Lung (tissue), 16 donors: ENCODE measurements around the gene INMT. TPM values are rescaled to one million over a fixed set of nuclear protein-coding genes. Genes with fewer than 3 reads are reported as not detected.

ENCODE experiments used
- ATAC-seq: fragments of 200-7000 bp; cut with Tn5 transposase; one replicate; pipeline ENCODE4 v1.9.1; 2020; ENCODE audit warnings: moderate number of reproducible peaks; ENCODE audit not compliant: insufficient read depth, low FRiP score
- DNase-seq, 3 donors: peaks; one replicate each; pipeline ENCODE4 v3.0.0-alpha.2; 2013 to 2017
- H3K27ac ChIP-seq, 2 donors: one replicate each; pipeline ENCODE4 v1.5.1; 2013; ENCODE audit warnings: mild to moderate bottlenecking in 2 of 2, moderate library complexity in 2 of 2, control low read depth in 1 of 2, inconsistent platforms in 1 of 2, low read depth in 1 of 2, low read length in 1 of 2
- H3K27me3 ChIP-seq, 3 donors: one replicate each; pipeline ENCODE4 v1.5.1; 2013; ENCODE audit warnings: low read length in 2 of 3; ENCODE audit not compliant: control insufficient read depth in 3 of 3, insufficient read depth in 3 of 3
- H3K36me3 ChIP-seq, 4 donors: one replicate each; pipeline ENCODE4 v1.5.1; 2013; ENCODE audit warnings: low read length in 4 of 4, mild to moderate bottlenecking in 1 of 4, moderate library complexity in 1 of 4; ENCODE audit not compliant: control insufficient read depth in 4 of 4, insufficient read depth in 4 of 4
- H3K4me1 ChIP-seq, 5 donors: one replicate each; pipeline ENCODE4 v1.5.1; 2013; ENCODE audit warnings: low read length in 5 of 5, mild to moderate bottlenecking in 2 of 5, moderate library complexity in 1 of 5; ENCODE audit not compliant: control insufficient read depth in 5 of 5, insufficient read depth in 5 of 5
- H3K4me3 ChIP-seq: one replicate; pipeline ENCODE4 v1.5.1; 2013; ENCODE audit warnings: mild to moderate bottlenecking, control low read depth, moderate library complexity
- H3K9ac ChIP-seq, 2 donors: one replicate each; pipeline ENCODE4 v1.5.1; 2013; ENCODE audit warnings: low read length in 2 of 2, control low read depth in 1 of 2; ENCODE audit not compliant: insufficient read depth in 1 of 2
- H3K9me3 ChIP-seq, 4 donors: one replicate each; pipeline ENCODE4 v1.5.1; 2013; ENCODE audit warnings: low read length in 3 of 4, mild to moderate bottlenecking in 1 of 4, moderate library complexity in 1 of 4; ENCODE audit not compliant: control insufficient read depth in 4 of 4, insufficient read depth in 3 of 4
- WGBS, 2 donors: extraction: QIAGEN DNeasy Blood & Tissue Kit; methylation state at CpG; one replicate each; pipeline ENCODE4 v1.1.7; 2013; 5-methylcytosine and 5-hydroxymethylcytosine counted together
- long read RNA-seq, 5 donors: transcript quantifications; one replicate each; lab custom pipeline, GENCODE V29; 2026
- polyA plus RNA-seq, 2 donors: library from polyadenylated mRNA; stranded (reverse); fragments of 200-250 nt; gene quantifications; one replicate each; pipeline ENCODE4 v1.2.1, GENCODE V29; 2013
- total RNA-seq, 2 donors: library from RNA; depleted of rRNA in 1 of 2; stranded (reverse); fragments of >200 nt in 1 of 2; gene quantifications; one replicate each; pipeline ENCODE4 v1.2.1, GENCODE V29; 2014 to 2021
- TF ChIP-seq, protein P1 (sequence below): IDR thresholded peaks from 2 replicates; pipeline ENCODE4 v1.5.1; 2012; ENCODE audit warnings: mild to moderate bottlenecking; ENCODE audit errors: control extremely low read depth, extremely low read depth
- donor health status: control.
- donor health status: control.
- donor health status: Bipolar disorder and iron deficiency.
- donor health status: healthy.
- donor health status: DM: yes; HTN: yes; CAD: no.

The INMT gene
- total RNA-seq (100 to 1,000 TPM; 157 to 200 TPM), polyA plus RNA-seq (10 to 100 TPM; 88.7 to 97.2 TPM)
- long read RNA-seq, donor 1, transcript INMT-201 (3 exons, 2,559 nt): major isoform, 7 of 7 reads
- long read RNA-seq, donor 1, partial matches to known transcripts: 0 of 7 reads
- long read RNA-seq, donor 1, other reads (novel, unspliced or antisense): 0 of 7 reads
- long read RNA-seq, donor 2, transcript INMT-201 (3 exons, 2,559 nt): major isoform, 5 of 5 reads
- long read RNA-seq, donor 2, partial matches to known transcripts: 0 of 5 reads
- long read RNA-seq, donor 2, other reads (novel, unspliced or antisense): 0 of 5 reads
- long read RNA-seq, donor 3, partial matches to known transcripts: 0 of 2 reads
- long read RNA-seq, donor 3, other reads (novel, unspliced or antisense): 0 of 2 reads
- long read RNA-seq, donor 4, partial matches to known transcripts: 7 of 7 reads
- long read RNA-seq, donor 4, other reads (novel, unspliced or antisense): 0 of 7 reads
- long read RNA-seq, donor 5, partial matches to known transcripts: 0 of 2 reads
- long read RNA-seq, donor 5, other reads (novel, unspliced or antisense): 0 of 2 reads

DNA sequence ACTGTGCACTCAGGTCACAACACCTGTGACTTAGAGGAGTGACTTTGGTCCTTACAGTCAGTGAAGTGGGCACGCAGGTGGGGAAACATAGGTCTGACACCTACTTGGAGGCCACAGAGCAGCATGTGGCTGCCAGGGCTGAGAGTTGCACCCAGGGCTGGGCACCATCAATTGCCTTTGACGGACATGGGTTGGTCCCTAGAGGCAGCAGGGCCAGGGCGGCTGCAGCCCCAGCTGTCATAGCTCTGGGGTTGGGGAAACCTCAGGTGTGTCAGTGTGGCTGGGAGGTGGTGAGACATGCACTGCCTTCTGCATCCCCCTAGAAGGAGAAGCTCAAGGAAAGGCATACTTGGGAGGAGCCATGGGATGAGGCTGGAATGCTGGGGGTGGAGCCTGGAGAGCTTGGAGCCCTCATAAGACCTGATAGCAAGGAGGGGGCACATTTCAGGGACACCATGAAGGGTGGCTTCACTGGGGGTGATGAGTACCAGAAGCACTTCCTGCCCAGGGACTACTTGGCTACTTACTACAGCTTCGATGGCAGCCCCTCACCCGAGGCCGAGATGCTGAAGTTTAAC lies at the start of gene INMT:
Gene INMT, plus strand, starts transcription at position 440 of the 578 bp plus-strand sequence. Its CDS starts 16 bp downstream, at position 456.
- ATAC-seq: no peak
- Histone ChIP-seq H3K36me3 (peaks cover 0 to 7% (median 1%) of the 10 kb centered on the region in 4 donors), H3K4me3 (peak within 1 kb of the TSS; percentile 42), H3K9ac (no peak within 1 kb of the TSS), H3K27me3 (no peaks in the 10 kb centered on the region), H3K9me3 (no peaks in the 10 kb centered on the region), H3K4me1 (peaks cover 0 to 60% (median 23%) of the 10 kb centered on the region in 5 donors), H3K27ac (peak within 1 kb of the TSS; percentile 60 to 88)
- WGBS, 2 donors: 64 to 89% methylated on average over 6 of the region's 6 CpGs
- TF ChIP-seq, protein P1, sequence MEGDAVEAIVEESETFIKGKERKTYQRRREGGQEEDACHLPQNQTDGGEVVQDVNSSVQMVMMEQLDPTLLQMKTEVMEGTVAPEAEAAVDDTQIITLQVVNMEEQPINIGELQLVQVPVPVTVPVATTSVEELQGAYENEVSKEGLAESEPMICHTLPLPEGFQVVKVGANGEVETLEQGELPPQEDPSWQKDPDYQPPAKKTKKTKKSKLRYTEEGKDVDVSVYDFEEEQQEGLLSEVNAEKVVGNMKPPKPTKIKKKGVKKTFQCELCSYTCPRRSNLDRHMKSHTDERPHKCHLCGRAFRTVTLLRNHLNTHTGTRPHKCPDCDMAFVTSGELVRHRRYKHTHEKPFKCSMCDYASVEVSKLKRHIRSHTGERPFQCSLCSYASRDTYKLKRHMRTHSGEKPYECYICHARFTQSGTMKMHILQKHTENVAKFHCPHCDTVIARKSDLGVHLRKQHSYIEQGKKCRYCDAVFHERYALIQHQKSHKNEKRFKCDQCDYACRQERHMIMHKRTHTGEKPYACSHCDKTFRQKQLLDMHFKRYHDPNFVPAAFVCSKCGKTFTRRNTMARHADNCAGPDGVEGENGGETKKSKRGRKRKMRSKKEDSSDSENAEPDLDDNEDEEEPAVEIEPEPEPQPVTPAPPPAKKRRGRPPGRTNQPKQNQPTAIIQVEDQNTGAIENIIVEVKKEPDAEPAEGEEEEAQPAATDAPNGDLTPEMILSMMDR: no peak
- peak in 2 of 3 donors; percentile 44 to 45 for DNase-seq

DNA sequence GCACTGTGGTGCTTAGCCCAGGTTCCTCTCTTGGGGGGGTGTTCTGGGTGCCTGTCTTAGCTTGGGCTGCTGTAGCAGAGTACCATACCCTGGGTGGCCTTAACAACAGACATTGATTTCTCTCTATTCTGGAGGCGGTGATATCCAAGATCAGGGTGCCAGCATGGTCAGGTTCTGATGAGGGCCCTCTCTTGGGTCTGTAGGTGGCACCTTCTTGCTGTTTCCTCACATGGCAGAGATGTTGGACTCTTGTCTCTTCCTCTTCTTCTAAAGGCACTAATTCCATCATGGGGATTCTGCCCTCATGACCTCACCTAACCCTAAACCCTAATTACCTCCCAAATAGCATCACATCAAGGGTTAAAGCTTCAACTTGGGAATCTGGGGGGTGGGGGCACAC lies 49.7 kb upstream of the INMT start:
- Histone ChIP-seq H3K4me3 (no peak overlapping the region), H3K9ac (no peak overlapping the region), H3K9me3 (no peaks in the 10 kb centered on the region), H3K4me1 (peaks cover 0 to 14% (median 0%) of the 10 kb centered on the region in 5 donors), H3K36me3 (no peaks in the 10 kb centered on the region), H3K27ac (no peak overlapping the region), H3K27me3 (no peaks in the 10 kb centered on the region)
- DNase-seq: no peak
- TF ChIP-seq, protein P1: no peak
- WGBS, 2 donors: 88 to 92% methylated on average over 1 of the region's 1 CpG
- no peak for ATAC-seq

DNA sequence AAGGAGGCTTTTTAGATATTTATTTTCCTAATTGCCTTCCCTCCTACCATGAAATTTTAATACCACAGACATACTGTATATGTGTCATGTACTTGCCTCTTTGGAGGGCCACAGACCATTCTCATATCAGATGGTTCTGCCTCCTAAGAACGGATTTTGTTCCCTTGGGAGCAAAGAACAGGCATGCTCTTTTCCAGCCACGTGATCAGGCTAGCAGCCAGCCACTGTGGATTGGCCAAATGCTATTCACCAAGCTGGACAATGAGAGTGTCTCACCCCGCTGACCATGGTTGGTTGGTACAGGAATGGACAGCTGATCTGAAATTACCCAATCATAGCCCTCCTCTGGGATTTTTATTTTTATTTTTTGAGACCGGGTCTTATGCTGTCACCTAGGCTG lies 48.2 kb upstream of the INMT start:
- TF ChIP-seq, protein P1: no peak
- peaks cover 0 to 10% (median 0%) of the 10 kb centered on the region in 5 donors for H3K4me1 ChIP-seq
- WGBS, 2 donors: 87 to 88% methylated on average over 4 of the region's 4 CpGs
- H3K9ac ChIP-seq: no peak overlapping the region
- ATAC-seq (no peak), DNase-seq (no peak)
- no peaks in the 10 kb centered on the region for H3K9me3 ChIP-seq
- H3K36me3 ChIP-seq: no peaks in the 10 kb centered on the region
- no peak overlapping the region for H3K4me3 ChIP-seq
- H3K27me3 ChIP-seq: no peaks in the 10 kb centered on the region
- H3K27ac ChIP-seq: no peak overlapping the region
